ENCODE measurements around the gene DENND4B. TPM values are rescaled to one million over a fixed set of nuclear protein-coding genes. Genes with fewer than 3 reads are reported as not detected.
"Not testable (repeated sequence)": the region's sequence is repeated elsewhere in the genome, so short reads cannot be mapped to it uniquely, and the experiment has no call there.

The DENND4B gene
- total RNA-seq, 1 experiment from 2014 or later = 41.3 TPM

GRCh38 chr1:153916297-153916696 lies 30.2 kb downstream of the DENND4B start:
- peaks cover 6% of the 10 kb centered on the region; the same call in 1 of the 2 replicates for H3F3A ChIP-seq (ENCODE audit: insufficient read depth, low read depth)
- peaks cover 4% of the 10 kb centered on the region for H3K36me3 ChIP-seq (ENCODE audit: low read depth)
- H3K9me2 ChIP-seq (ENCODE audit: insufficient read depth) = no peaks in the 10 kb centered on the region
- no peaks in the 10 kb centered on the region for H3K27me3 ChIP-seq (ENCODE audit: insufficient read depth, low read depth)
- no peak overlapping the region for H3K27ac ChIP-seq
- TF ChIP-seq EZH2 (IDR thresholded peaks at IDR 0.05; ENCODE audit: low read depth) (no peak), CTCF (conservative IDR thresholded peaks at IDR 0.05) (no peak)
- intact Hi-C loops (cut with micrococcal nuclease; ENCODE audit: unreplicated experiment) = no loop called here
- no peak overlapping the region for H3K4me2 ChIP-seq
- peaks cover 100% of the 10 kb centered on the region for H3K79me2 ChIP-seq (ENCODE audit: low read depth)
- ChIA-PET POLR2A (ENCODE audit: unreplicated experiment) (interaction anchor here (0.6 to 0.9 kb wide), 2 partner anchors 50 to 161 kb away, joined by 3 read pairs; no protein-coding TSS in a partner anchor), CTCF (no interaction called here)
- peaks cover 87% of the 10 kb centered on the region for H4K20me1 ChIP-seq (ENCODE audit: insufficient read depth)
- no peaks in the 10 kb centered on the region for H3K9me3 ChIP-seq (ENCODE audit: insufficient read depth, low read depth)
- DNase-seq = no peak
- H3K4me3 ChIP-seq = no peak overlapping the region
- H3K4me1 ChIP-seq (replicated peaks; ENCODE audit: insufficient read depth) = peaks cover 16% of the 10 kb centered on the region
- no TSS peak for BruUV-seq (replicated peaks)
- H2AFZ ChIP-seq = no peak overlapping the region

GRCh38 chr1:153912349-153912748 lies 34.2 kb downstream of the DENND4B start:
- intact Hi-C loops (cut with micrococcal nuclease; ENCODE audit: unreplicated experiment) = no loop called here
- no peaks in the 10 kb centered on the region for H3K4me1 ChIP-seq (replicated peaks; ENCODE audit: insufficient read depth)
- peaks cover 4% of the 10 kb centered on the region; the same call in 1 of the 2 replicates for H3K36me3 ChIP-seq (ENCODE audit: low read depth)
- no peaks in the 10 kb centered on the region for H3K27me3 ChIP-seq (ENCODE audit: insufficient read depth, low read depth)
- no peak for DNase-seq
- no peak overlapping the region for H2AFZ ChIP-seq
- H3K27ac ChIP-seq = no peak overlapping the region
- no TSS peak for BruUV-seq (replicated peaks)
- no peak overlapping the region for H3K4me2 ChIP-seq
- peaks cover 85% of the 10 kb centered on the region for H4K20me1 ChIP-seq (ENCODE audit: insufficient read depth)
- ChIA-PET POLR2A (ENCODE audit: unreplicated experiment) (no interaction called here), CTCF (no interaction called here)
- H3F3A ChIP-seq (ENCODE audit: insufficient read depth, low read depth) = peaks cover 6% of the 10 kb centered on the region; the same call in 1 of the 2 replicates
- peaks cover 97% of the 10 kb centered on the region for H3K79me2 ChIP-seq (ENCODE audit: low read depth)
- H3K9me3 ChIP-seq (ENCODE audit: insufficient read depth, low read depth) = no peaks in the 10 kb centered on the region
- H3K4me3 ChIP-seq = no peak overlapping the region
- H3K9me2 ChIP-seq (ENCODE audit: insufficient read depth) = no peaks in the 10 kb centered on the region
- TF ChIP-seq CTCF (conservative IDR thresholded peaks at IDR 0.05) (no peak), EZH2 (IDR thresholded peaks at IDR 0.05; ENCODE audit: low read depth) (no peak)

- peaks cover 97% of the 10 kb centered on the region for H3K79me2 ChIP-seq (ENCODE audit: low read depth)
- H3K36me3 ChIP-seq (ENCODE audit: low read depth); H2AFZ ChIP-seq; POLR2A ChIA-PET (ENCODE audit: unreplicated experiment); intact Hi-C loops (cut with micrococcal nuclease; ENCODE audit: unreplicated experiment); H3K9me3 ChIP-seq (ENCODE audit: insufficient read depth, low read depth); BruUV-seq (replicated peaks); H3K27me3 ChIP-seq (ENCODE audit: insufficient read depth, low read depth); CTCF ChIA-PET; H3K27ac ChIP-seq; H3K4me3 ChIP-seq; H3K4me2 ChIP-seq; H3K4me1 ChIP-seq (replicated peaks; ENCODE audit: insufficient read depth); DNase-seq; H3K9me2 ChIP-seq (ENCODE audit: insufficient read depth): not testable (repeated sequence)
- peaks cover 14% of the 10 kb centered on the region; the same call in 1 of the 2 replicates for H3F3A ChIP-seq (ENCODE audit: insufficient read depth, low read depth)
- H4K20me1 ChIP-seq (ENCODE audit: insufficient read depth) = peaks cover 86% of the 10 kb centered on the region
Measured at GRCh38 chr1:153910560-153910959, 36.0 kb downstream of the DENND4B start.

GRCh38 chr1:153908071-153908470 lies 38.4 kb downstream of the DENND4B start:
- H3K27me3 ChIP-seq (ENCODE audit: insufficient read depth, low read depth) = no peaks in the 10 kb centered on the region
- peaks cover 95% of the 10 kb centered on the region for H3K79me2 ChIP-seq (ENCODE audit: low read depth)
- no peak overlapping the region for H3K4me2 ChIP-seq
- no peak for DNase-seq
- no TSS peak for BruUV-seq (replicated peaks)
- H2AFZ ChIP-seq = no peak overlapping the region
- H3K27ac ChIP-seq = no peak overlapping the region
- H3F3A ChIP-seq (ENCODE audit: insufficient read depth, low read depth) = peaks cover 14% of the 10 kb centered on the region; the same call in 1 of the 2 replicates
- H3K9me3 ChIP-seq (ENCODE audit: insufficient read depth, low read depth) = no peaks in the 10 kb centered on the region
- H3K36me3 ChIP-seq (ENCODE audit: low read depth) = no peaks in the 10 kb centered on the region; the same call in 1 of the 2 replicates
- intact Hi-C loops (cut with micrococcal nuclease; ENCODE audit: unreplicated experiment) = no loop called here
- no peaks in the 10 kb centered on the region; the same call in 1 of the 2 replicates for H3K4me1 ChIP-seq (replicated peaks; ENCODE audit: insufficient read depth)
- H3K9me2 ChIP-seq (ENCODE audit: insufficient read depth) = no peaks in the 10 kb centered on the region
- ChIA-PET CTCF (interaction anchor here (0.7 kb wide), 1 partner anchor 1725 kb away, joined by 3 read pairs; no protein-coding TSS in a partner anchor), POLR2A (ENCODE audit: unreplicated experiment) (no interaction called here)
- peaks cover 85% of the 10 kb centered on the region for H4K20me1 ChIP-seq (ENCODE audit: insufficient read depth)
- TF ChIP-seq CTCF (conservative IDR thresholded peaks at IDR 0.05) (no peak), EZH2 (IDR thresholded peaks at IDR 0.05; ENCODE audit: low read depth) (no peak)
- no peak overlapping the region for H3K4me3 ChIP-seq
